Stimulated activated CD8-positive, alpha-beta memory T cell treated with anti-CD3 and anti-CD28 coated beads, Interleukin-7, amount 100 ng/mL, for 4 hours (primary cell): ENCODE data around the gene FBXO11.
A peak's percentile ranks its signal among the peaks of the same experiment; 100 is the strongest.

Source experiments
- DNase-seq, 2 donors: peaks; one replicate each; pipeline ENCODE4 v3.0.0-alpha.2; 2020; ENCODE audit warnings: low read depth in 2 of 2

FBXO11 gene

GRCh38 chr2:47784352-47784851, 121.9 kb downstream of the FBXO11 start:
- DNase-seq = no peak

GRCh38 chr2:47783486-47784351, 122.6 kb downstream of the FBXO11 start:
- DNase-seq = peak; percentile 38 to 59

GRCh38 chr2:47782671-47783485, 123.4 kb downstream of the FBXO11 start, which contains the start of gene MSH6:
MSH6 (plus strand) TSS chr2:47783145; CDS start chr2:47783234, 89 bp downstream.
- peak; percentile 61 to 86 for DNase-seq

DNA sequence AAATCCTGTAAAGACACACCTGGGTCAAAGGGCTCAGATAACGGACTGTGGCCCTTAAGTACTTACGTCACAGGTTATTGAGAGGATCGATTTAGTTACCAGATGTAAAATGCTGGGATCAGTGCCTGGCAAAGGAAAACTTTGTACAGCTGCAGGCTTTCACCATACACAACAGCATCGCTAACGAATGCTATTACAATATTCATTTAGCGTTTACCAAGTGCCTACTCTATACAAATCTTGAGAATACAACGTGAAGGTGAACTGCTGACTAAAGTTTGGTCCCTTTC, 124.0 kb downstream of the FBXO11 start:
- DNase-seq = no peak

DNA sequence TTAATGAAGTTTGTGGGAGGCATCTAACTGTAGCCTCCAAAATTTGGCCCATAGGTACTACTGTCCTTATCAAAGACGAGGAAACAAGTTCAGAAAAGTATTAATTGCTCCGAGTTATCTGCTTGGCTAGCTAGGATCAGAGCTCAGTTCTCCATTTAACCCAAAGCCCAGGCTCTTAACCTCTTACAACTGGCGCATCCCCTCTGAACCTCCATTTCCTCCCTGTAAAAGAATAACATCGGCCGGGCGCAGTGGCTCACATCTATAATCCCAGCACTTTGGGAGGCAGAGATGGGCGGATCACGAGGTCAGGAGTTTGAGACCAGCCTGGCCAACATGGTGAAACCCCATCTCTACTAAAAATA, 126.9 kb downstream of the FBXO11 start:
- DNase-seq = no peak

DNA sequence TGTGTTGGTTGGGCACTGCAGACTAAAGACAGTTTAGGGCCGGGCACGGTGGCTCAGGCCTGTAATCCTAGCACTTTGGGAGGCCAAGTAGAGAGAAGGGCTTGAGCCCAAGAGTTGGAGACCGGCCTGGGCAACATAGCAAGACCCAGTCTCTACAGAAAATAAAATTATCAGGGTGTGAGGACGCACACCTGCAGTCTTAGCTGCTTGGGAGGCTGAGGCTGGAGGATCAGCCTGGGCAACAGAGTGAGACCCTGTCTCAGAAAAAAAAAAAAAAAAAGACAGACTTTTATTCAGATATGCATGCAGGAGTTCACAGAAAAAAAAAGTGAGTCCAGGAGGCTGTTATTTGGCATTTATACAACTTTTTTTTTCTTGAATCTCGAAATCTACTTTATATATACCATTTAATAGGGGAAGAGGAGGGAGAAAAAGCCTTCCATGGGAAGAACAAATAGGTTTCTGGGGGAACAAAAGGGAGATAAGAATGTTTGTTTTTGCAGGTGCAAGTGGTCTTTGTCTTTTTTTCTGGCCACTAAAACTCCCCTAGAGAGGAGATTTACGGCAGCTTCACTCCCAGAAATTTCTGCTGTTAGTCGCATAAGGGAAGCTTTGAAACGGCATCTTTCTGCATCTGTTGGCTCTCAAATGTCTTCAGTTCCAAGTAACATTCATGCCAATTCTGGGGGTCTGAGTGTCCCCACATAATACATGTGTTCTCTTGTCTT, 127.4 kb downstream of the FBXO11 start:
- no peak for DNase-seq

- DNase-seq = no peak
These were observed 128.9 kb downstream of the FBXO11 start for GRCh38 chr2:47777277-47777937.

- DNase-seq = no peak
These were observed 131.7 kb downstream of the FBXO11 start for GRCh38 chr2:47774567-47774966.

- no peak for DNase-seq
These were observed 134.0 kb downstream of the FBXO11 start for GRCh38 chr2:47772343-47772742.

GRCh38 chr2:47771211-47771610, 135.1 kb downstream of the FBXO11 start:
- no peak for DNase-seq

DNA sequence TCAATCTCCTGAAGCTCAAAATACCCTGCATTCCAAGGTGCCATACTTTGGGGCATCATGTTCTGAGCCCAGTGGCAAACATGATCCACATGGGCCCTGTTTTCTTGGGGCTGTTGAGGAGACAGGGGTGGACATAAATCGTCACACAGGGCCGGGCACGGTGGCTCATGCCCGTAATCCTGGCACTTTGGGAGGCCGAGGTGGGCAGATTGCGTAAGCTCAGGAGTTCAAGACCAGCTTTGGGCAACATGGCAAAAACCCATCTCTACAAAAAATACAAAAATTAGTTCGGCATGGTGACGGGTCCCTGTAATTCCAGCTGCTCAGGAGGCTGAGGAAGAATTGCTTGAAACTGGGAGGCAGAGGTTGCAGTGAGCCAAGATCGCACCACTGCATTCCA, 137.0 kb downstream of the FBXO11 start:
- no peak for DNase-seq

DNA sequence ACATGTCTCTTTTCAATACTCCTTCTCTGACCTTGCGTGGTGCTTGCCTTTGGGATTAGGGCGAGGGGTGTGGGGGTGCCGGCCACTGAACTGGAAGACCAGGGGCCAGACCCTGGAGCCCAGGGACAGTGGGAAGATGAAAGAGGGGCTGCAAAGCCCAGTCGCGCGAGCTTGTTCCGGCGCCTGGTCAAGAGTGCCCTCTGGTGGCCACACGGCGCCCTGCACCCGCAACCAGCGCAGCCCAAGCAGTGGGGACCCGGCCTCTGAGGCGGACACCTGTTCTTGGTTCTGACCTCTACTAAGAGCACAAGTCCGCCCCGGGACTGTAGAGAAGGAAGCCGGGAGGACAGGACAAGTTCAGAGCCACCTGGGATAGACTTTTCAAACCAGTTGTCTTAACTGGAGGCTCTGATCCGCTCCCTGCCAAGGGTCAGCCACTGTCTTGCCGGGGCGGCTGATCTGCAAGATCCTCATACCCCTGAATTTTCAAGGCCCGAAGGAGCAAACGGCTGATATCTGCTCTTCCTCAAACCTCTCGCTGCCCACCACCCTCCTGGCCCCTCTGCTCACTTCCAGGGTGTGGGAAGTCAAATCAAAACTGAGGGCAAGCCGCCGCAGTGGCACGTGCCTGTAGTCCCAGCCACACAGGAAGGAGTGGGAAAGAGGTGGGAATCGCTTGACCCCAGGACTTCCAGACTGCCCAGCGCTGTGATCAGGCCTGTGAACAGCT, 138.3 kb downstream of the FBXO11 start:
- DNase-seq = peak; percentile 21 to 50

DNA sequence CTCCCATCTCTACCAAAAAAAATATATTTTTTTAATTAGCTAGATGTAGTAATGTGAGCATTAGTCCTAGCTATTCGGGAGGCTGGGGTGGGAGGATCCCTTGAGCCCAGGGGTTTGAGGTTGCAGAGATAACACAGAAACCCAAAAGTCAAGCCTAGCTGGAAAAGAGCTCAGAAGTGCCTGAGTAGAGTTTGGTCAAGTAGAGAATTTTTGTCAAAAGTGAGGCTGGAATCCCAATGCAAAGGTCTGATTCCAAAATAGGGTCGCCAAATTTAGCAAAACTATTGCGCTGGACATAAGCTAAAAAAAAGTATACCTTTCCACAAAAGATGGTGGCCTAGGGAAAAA, 138.8 kb downstream of the FBXO11 start:
- no peak for DNase-seq

DNA sequence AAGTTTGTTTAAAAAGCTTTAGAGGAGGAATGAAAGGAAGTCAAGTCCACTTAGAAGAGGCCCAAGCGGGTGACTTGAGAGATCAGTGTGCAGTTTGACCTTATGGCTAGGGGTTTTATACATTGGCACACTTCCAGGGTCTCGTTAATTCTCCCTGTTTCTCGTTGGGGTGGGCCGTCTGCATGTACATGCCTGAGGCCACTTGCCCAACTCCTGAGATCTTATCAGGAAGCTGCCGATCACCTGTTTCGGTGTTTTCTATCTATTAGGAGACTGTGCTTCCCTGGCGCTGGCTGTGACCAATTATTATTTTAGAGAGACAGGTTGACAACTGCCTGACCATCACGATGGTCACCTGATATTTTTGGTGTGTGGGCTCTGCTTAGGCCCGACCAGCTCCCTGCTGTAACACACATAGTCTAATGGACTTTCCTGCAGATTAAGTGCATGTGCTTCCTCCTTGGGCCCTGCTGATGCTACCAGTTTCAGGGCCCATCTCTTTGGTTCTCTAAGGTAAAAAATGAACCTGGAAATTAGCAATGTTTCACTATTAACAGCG, 154.4 kb downstream of the FBXO11 start:
- DNase-seq = no peak

- DNase-seq = no peak
These were observed 158.4 kb downstream of the FBXO11 start for GRCh38 chr2:47747878-47748277.

GRCh38 chr2:47744074-47744473, 162.2 kb downstream of the FBXO11 start:
- DNase-seq = no peak

GRCh38 chr2:47741637-47742036, 164.7 kb downstream of the FBXO11 start:
- DNase-seq = no peak

DNA sequence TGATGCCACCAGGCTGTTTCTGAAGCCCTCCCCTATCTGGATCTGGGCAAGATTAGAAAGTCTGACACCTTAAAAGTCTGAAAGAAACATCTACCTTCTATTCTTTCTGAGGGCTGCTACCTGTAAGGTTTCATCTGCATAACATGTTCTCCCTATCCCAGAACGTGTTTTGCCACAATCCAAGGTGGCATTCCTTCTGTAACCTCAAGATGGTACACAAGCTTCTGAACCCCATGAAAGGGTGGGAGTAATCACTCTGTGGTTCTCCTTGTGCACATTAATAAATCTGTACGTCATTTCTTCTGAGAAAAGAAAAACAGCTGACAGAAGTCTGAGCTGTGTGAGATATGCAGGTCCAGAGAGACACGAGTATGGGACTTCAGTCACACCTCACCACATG, 165.2 kb downstream of the FBXO11 start:
- no peak for DNase-seq
